ENCODE results near the gene KRTAP13-3.

KRTAP13-3 gene

GRCh38 chr21:30425826-30426225 lies at the start of gene KRTAP13-3:
Gene KRTAP13-3 (minus strand): TSS chr21:30425926. CDS start chr21:30425912, 14 bp downstream.
- Mint-ChIP-seq H3K27ac (no peak within 1 kb of the TSS), H3K27me3 (peaks cover 2% of the 10 kb centered on the region), H3K4me1 (ENCODE audit: low read depth) (no peaks in the 10 kb centered on the region), H3K4me3 (no peak within 1 kb of the TSS), H3K36me3 (no peaks in the 10 kb centered on the region), H3K9me3 (ENCODE audit: low read depth) (no peaks in the 10 kb centered on the region)

- Mint-ChIP-seq H3K9me3 (ENCODE audit: low read depth) (no peaks in the 10 kb centered on the region), H3K4me1 (ENCODE audit: low read depth) (no peaks in the 10 kb centered on the region)
Measured at GRCh38 chr21:30468900-30469714, 43.4 kb upstream of the KRTAP13-3 start.

GRCh38 chr21:30463713-30464112 lies 38.0 kb upstream of the KRTAP13-3 start:
- peaks cover 3% of the 10 kb centered on the region for H3K9me3 Mint-ChIP-seq (ENCODE audit: low read depth)
- peaks cover 6% of the 10 kb centered on the region for H3K27me3 Mint-ChIP-seq
- no peak overlapping the region for H3K4me3 Mint-ChIP-seq
- no peak overlapping the region for H3K27ac Mint-ChIP-seq
- H3K4me1 Mint-ChIP-seq (ENCODE audit: low read depth), result no peaks in the 10 kb centered on the region
- no peaks in the 10 kb centered on the region for H3K36me3 Mint-ChIP-seq

More at GRCh38 chr21:30468900-30469714, 43.4 kb upstream of the KRTAP13-3 start:
- Mint-ChIP-seq H3K4me3 (no peak overlapping the region), H3K27me3 (peaks cover 6% of the 10 kb centered on the region), H3K36me3 (no peaks in the 10 kb centered on the region), H3K27ac (no peak overlapping the region)

GRCh38 chr21:30448514-30448913 lies 22.8 kb upstream of the KRTAP13-3 start:
- Mint-ChIP-seq H3K9me3 (ENCODE audit: low read depth) (no peaks in the 10 kb centered on the region), H3K36me3 (no peaks in the 10 kb centered on the region), H3K27me3 (peaks cover 6% of the 10 kb centered on the region), H3K4me3 (no peak overlapping the region), H3K4me1 (ENCODE audit: low read depth) (peaks cover 4% of the 10 kb centered on the region), H3K27ac (no peak overlapping the region)

- Mint-ChIP-seq H3K9me3 (ENCODE audit: low read depth) (no peaks in the 10 kb centered on the region), H3K27me3 (peaks cover 6% of the 10 kb centered on the region), H3K4me1 (ENCODE audit: low read depth) (peaks cover 4% of the 10 kb centered on the region), H3K27ac (no peak overlapping the region), H3K36me3 (no peaks in the 10 kb centered on the region), H3K4me3 (no peak overlapping the region)
Measured at GRCh38 chr21:30447056-30447455, 21.3 kb upstream of the KRTAP13-3 start.

- no peak overlapping the region for H3K4me3 Mint-ChIP-seq
- H3K9me3 Mint-ChIP-seq (ENCODE audit: low read depth), result no peaks in the 10 kb centered on the region
- no peaks in the 10 kb centered on the region for H3K36me3 Mint-ChIP-seq
- peaks cover 4% of the 10 kb centered on the region for H3K4me1 Mint-ChIP-seq (ENCODE audit: low read depth)
- no peak overlapping the region for H3K27ac Mint-ChIP-seq
- peaks cover 4% of the 10 kb centered on the region for H3K27me3 Mint-ChIP-seq
Measured at GRCh38 chr21:30444204-30444603, 18.5 kb upstream of the KRTAP13-3 start.

- Mint-ChIP-seq H3K27ac (no peak overlapping the region), H3K9me3 (ENCODE audit: low read depth) (no peaks in the 10 kb centered on the region), H3K36me3 (no peaks in the 10 kb centered on the region), H3K4me3 (no peak overlapping the region), H3K27me3 (peaks cover 6% of the 10 kb centered on the region), H3K4me1 (ENCODE audit: low read depth) (peaks cover 4% of the 10 kb centered on the region)
Measured at GRCh38 chr21:30443226-30443625, 17.5 kb upstream of the KRTAP13-3 start.

GRCh38 chr21:30439975-30440374 lies 14.2 kb upstream of the KRTAP13-3 start, which contains the start of gene KRTAP15-1:
Gene KRTAP15-1 (plus strand): TSS chr21:30440275. CDS start chr21:30440328, 53 bp downstream.
- no peaks in the 10 kb centered on the region for H3K4me1 Mint-ChIP-seq (ENCODE audit: low read depth)
- peaks cover 5% of the 10 kb centered on the region for H3K27me3 Mint-ChIP-seq
- no peaks in the 10 kb centered on the region for H3K9me3 Mint-ChIP-seq (ENCODE audit: low read depth)
- no peaks in the 10 kb centered on the region for H3K36me3 Mint-ChIP-seq
- no peak within 1 kb of the TSS for H3K4me3 Mint-ChIP-seq
- no peak within 1 kb of the TSS for H3K27ac Mint-ChIP-seq

GRCh38 chr21:30437010-30437565 lies 11.4 kb upstream of the KRTAP13-3 start:
- Mint-ChIP-seq H3K4me3 (no peak overlapping the region), H3K9me3 (ENCODE audit: low read depth) (no peaks in the 10 kb centered on the region), H3K4me1 (ENCODE audit: low read depth) (no peaks in the 10 kb centered on the region), H3K36me3 (no peaks in the 10 kb centered on the region), H3K27ac (no peak overlapping the region), H3K27me3 (peaks cover 8% of the 10 kb centered on the region)

GRCh38 chr21:30434033-30434631 lies 8.4 kb upstream of the KRTAP13-3 start:
- H3K27ac Mint-ChIP-seq, result no peak overlapping the region
- H3K4me1 Mint-ChIP-seq (ENCODE audit: low read depth), result no peaks in the 10 kb centered on the region
- no peak overlapping the region for H3K4me3 Mint-ChIP-seq
- H3K27me3 Mint-ChIP-seq, result peaks cover 10% of the 10 kb centered on the region
- no peaks in the 10 kb centered on the region for H3K9me3 Mint-ChIP-seq (ENCODE audit: low read depth)
- no peaks in the 10 kb centered on the region for H3K36me3 Mint-ChIP-seq

- Mint-ChIP-seq H3K4me1 (ENCODE audit: low read depth) (no peaks in the 10 kb centered on the region), H3K27ac (no peak within 1 kb of the TSS), H3K36me3 (no peaks in the 10 kb centered on the region), H3K9me3 (ENCODE audit: low read depth) (no peaks in the 10 kb centered on the region), H3K4me3 (no peak within 1 kb of the TSS), H3K27me3 (peaks cover 5% of the 10 kb centered on the region)
Measured at GRCh38 chr21:30430170-30430655, 4.5 kb upstream of the KRTAP13-3 start, which contains the start of gene KRTAP13-4. Gene KRTAP13-4 (plus strand): TSS chr21:30430220. CDS start chr21:30430276, 56 bp downstream.

- Mint-ChIP-seq H3K4me1 (ENCODE audit: low read depth) (no peaks in the 10 kb centered on the region), H3K9me3 (ENCODE audit: low read depth) (no peaks in the 10 kb centered on the region), H3K4me3 (no peak overlapping the region), H3K27ac (no peak overlapping the region), H3K36me3 (no peaks in the 10 kb centered on the region), H3K27me3 (peaks cover 2% of the 10 kb centered on the region)
Measured at GRCh38 chr21:30426731-30427130, 1.0 kb upstream of the KRTAP13-3 start.

GRCh38 chr21:30415993-30416392 lies 9.7 kb downstream of the KRTAP13-3 start:
- Mint-ChIP-seq H3K27ac (no peak overlapping the region), H3K36me3 (no peaks in the 10 kb centered on the region), H3K9me3 (ENCODE audit: low read depth) (peaks cover 11% of the 10 kb centered on the region), H3K27me3 (no peaks in the 10 kb centered on the region), H3K4me1 (ENCODE audit: low read depth) (no peaks in the 10 kb centered on the region), H3K4me3 (no peak overlapping the region)

GRCh38 chr21:30408782-30409494 lies 16.8 kb downstream of the KRTAP13-3 start:
- no peak overlapping the region for H3K27ac Mint-ChIP-seq
- H3K4me3 Mint-ChIP-seq, result no peak overlapping the region
- H3K36me3 Mint-ChIP-seq, result no peaks in the 10 kb centered on the region
- no peaks in the 10 kb centered on the region for H3K4me1 Mint-ChIP-seq (ENCODE audit: low read depth)
- peaks cover 14% of the 10 kb centered on the region for H3K9me3 Mint-ChIP-seq (ENCODE audit: low read depth)
- peaks cover 16% of the 10 kb centered on the region for H3K27me3 Mint-ChIP-seq

Data from activated naive CD8-positive, alpha-beta T cell (primary cell).